Kidney glomerular epithelial cell (primary cell): ENCODE data around the gene CPEB3.
"Not testable (repeated sequence)": the region's sequence is repeated elsewhere in the genome, so short reads cannot be mapped to it uniquely, and the experiment has no call there.

Experiments used
- DNase-seq: peaks from one replicate; lab custom pipeline; 2025; lab: John Stamatoyannopoulos, UW

The CPEB3 gene

DNA sequence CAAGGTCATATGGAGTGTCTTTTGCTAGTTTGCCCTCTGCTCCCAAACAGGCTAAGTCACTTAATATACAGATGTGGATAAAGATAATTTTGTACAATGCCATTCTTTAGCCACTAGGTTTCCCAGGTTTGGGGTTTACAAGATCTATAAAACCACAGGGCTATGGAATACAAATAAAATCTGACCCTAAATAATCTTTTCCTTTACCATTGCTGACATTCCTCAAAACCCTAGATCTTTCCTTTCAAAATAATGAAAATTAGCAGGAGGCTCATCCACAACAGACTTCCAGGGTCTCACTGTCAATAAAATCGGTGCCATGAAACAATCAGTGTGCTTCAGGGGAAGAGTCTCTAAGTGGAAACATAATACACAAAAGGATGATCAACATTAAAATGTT lies 148.4 kb downstream of the CPEB3 start:
- no peak for DNase-seq

DNA sequence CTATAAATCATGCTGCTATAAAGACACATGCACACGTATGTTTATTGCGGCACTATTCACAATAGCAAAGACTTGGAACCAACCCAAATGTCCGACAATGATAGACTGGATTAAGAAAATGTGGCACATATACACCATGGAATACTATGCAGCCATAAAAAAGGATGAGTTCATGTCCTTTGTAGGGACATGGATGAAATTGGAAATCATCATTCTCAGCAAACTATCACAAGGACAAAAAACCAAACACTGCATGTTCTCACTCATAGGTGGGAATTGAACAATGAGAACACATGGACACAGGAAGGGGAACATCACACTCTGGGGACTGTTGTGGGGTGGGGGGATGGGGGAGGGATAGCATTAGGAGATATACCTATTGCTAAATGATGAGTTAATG lies 149.7 kb downstream of the CPEB3 start:
- DNase-seq = not testable (repeated sequence)

GRCh38 chr10:92134049-92134448 lies 156.8 kb downstream of the CPEB3 start:
- not testable (repeated sequence) for DNase-seq

GRCh38 chr10:92131275-92131820 lies 159.5 kb downstream of the CPEB3 start:
- peak; percentile 45 for DNase-seq

GRCh38 chr10:92130622-92131274 lies 160.1 kb downstream of the CPEB3 start:
- DNase-seq = no peak

GRCh38 chr10:92126100-92126650 lies 164.7 kb downstream of the CPEB3 start:
- DNase-seq = peak; percentile 34

- DNase-seq = no peak
Observed at GRCh38 chr10:92125144-92125543, 165.7 kb downstream of the CPEB3 start.

GRCh38 chr10:92124616-92125143 lies 166.2 kb downstream of the CPEB3 start:
- peak; percentile 71 for DNase-seq

- DNase-seq = no peak
Observed at GRCh38 chr10:92124020-92124419, 166.9 kb downstream of the CPEB3 start.

- no peak for DNase-seq
Observed at GRCh38 chr10:92122941-92123450, 167.9 kb downstream of the CPEB3 start.

- DNase-seq = no peak
Observed at GRCh38 chr10:92121686-92122492, 169.0 kb downstream of the CPEB3 start.

- no peak for DNase-seq
Observed at GRCh38 chr10:92119340-92119739, 171.5 kb downstream of the CPEB3 start.

DNA sequence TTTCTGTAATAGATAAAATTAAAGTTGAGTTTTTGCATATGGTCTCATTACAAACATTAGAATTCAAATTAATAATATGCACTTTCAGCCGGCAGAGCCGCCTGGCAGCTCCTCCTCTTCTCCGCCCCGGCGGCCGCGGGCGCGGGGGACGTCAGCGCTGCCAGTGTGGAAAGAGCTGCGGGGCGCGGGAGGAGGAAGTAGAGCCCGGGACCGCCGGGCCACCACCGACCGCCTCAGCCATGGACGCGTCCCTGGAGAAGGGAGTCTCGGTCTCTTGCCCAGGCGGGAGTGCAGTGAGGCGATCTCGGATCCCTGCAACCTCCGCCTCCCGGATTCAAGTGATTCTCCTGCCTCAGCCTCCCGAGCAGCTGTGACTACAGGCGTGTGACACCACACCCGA lies 176.0 kb downstream of the CPEB3 start:
- not testable (repeated sequence) for DNase-seq

- DNase-seq = no peak
Observed at GRCh38 chr10:92113911-92114600, 176.8 kb downstream of the CPEB3 start.

DNA sequence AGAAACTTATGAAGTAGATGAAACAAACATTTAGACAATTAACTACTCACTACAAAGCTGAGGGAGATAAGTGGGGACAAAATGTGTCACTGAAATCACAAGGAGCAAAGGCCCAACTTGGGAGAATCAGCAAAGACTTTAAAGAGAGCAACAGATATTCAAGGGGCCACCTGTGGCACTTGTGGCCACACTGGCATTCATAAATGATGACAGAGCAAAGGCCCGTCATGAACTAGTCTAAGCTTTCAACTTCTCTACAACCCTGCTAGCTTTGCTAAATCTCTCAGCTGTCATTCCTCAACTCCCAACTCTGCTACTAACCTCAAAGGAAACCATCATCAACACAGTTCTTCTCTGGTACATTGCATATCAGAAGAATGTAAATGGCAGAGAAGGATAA lies 178.4 kb downstream of the CPEB3 start:
- no peak for DNase-seq

DNA sequence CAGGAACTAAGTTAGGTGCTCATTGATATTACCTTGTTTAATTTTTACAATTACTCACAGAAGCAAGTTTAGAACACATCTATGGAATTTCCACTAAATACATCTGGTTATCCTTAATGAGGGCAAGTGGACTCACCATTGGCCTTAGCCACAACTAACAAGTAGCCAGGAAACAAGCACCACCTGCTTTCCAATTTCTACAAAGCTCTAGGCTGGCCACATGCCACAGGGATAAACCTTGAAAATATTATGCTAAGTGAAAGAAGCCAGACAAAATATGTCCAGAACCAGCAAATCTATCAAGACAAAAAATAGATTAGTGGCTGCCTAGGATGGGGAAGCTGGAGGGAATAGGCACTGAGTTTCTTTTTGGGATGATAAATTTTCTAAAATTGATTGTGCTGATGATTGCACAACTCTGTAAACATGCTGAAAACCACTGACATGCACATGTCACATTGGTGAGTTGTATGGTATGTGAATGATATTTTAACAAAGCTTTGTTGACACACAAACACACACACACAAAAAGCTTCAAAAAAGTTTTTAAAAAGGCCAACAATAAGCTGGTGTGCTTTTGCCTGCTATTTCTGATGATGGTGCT lies 179.4 kb downstream of the CPEB3 start:
- DNase-seq = no peak

- DNase-seq = no peak
Observed at GRCh38 chr10:92110039-92110794, 180.7 kb downstream of the CPEB3 start.

GRCh38 chr10:92108747-92109146 lies 182.1 kb downstream of the CPEB3 start:
- no peak for DNase-seq

DNA sequence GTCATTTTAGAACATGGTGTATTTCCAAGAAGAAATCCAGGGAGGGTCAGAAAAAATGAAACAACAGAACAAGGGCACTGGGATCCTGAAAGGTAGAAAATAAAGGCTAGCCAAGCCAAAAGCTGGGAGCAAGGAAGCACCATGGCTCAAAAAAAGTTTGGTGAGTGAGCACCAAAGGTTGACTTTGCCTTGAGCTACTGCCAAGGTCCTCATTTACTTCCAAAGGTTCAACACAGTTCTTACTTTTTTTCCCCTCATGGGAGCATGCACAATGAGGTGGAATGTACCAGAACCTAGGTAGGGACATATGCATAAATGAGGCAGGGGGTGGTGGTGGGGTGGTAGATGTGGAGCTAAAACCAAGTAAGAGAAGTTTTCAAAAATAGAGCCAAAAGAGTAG lies 182.8 kb downstream of the CPEB3 start:
- DNase-seq = no peak

- DNase-seq = no peak
Observed at GRCh38 chr10:92103376-92104090, 187.3 kb downstream of the CPEB3 start.
